ENCODE measurements around the gene ACTBL2. TPM values are rescaled to one million over a fixed set of nuclear protein-coding genes. Genes with fewer than 3 reads are reported as not detected.

ACTBL2 gene
- total RNA-seq, 1 donor from 2014 or later, result not detected

- H3K4me1 ChIP-seq, result peaks cover 9% of the 10 kb centered on the region
- TF ChIP-seq POLR2AphosphoS5 (IDR thresholded peaks at IDR 0.05; ENCODE audit: insufficient read depth in 1 of 2, low read depth in 1 of 2) (no peak), POLR2A (IDR thresholded peaks at IDR 0.05) (no peak), CTCF (IDR thresholded peaks at IDR 0.05) (no peak)
- no peaks in the 10 kb centered on the region for H3K36me3 ChIP-seq
- H3K27ac ChIP-seq, result no peak overlapping the region
- no peaks in the 10 kb centered on the region for H3K27me3 ChIP-seq
- intact Hi-C loops (cut with DNase I), result no loop called here
- H3K9me3 ChIP-seq, result no peaks in the 10 kb centered on the region
- no peak for DNase-seq (ENCODE audit: extremely low spot score in 2 of 2)
- no peak overlapping the region for H3K4me3 ChIP-seq
Observed at GRCh38 chr5:57439601-57440000, 43.0 kb downstream of the ACTBL2 start.

- no peak for DNase-seq (ENCODE audit: extremely low spot score in 2 of 2)
- Histone ChIP-seq H3K9me3 (no peaks in the 10 kb centered on the region), H3K4me3 (no peak overlapping the region), H3K27me3 (no peaks in the 10 kb centered on the region), H3K27ac (no peak overlapping the region), H3K4me1 (peaks cover 9% of the 10 kb centered on the region), H3K36me3 (no peaks in the 10 kb centered on the region)
- intact Hi-C loops (cut with DNase I), result no loop called here
- TF ChIP-seq CTCF (IDR thresholded peaks at IDR 0.05) (no peak), POLR2AphosphoS5 (IDR thresholded peaks at IDR 0.05; ENCODE audit: insufficient read depth in 1 of 2, low read depth in 1 of 2) (no peak), POLR2A (IDR thresholded peaks at IDR 0.05) (no peak)
Observed at GRCh38 chr5:57437976-57438805, 44.4 kb downstream of the ACTBL2 start.

GRCh38 chr5:57436586-57436985 is 46.0 kb downstream of the ACTBL2 start:
- H3K4me1 ChIP-seq, result no peaks in the 10 kb centered on the region
- no peak for TF ChIP-seq POLR2AphosphoS5 (IDR thresholded peaks at IDR 0.05; ENCODE audit: insufficient read depth in 1 of 2, low read depth in 1 of 2)
- no peak for TF ChIP-seq POLR2A (IDR thresholded peaks at IDR 0.05)
- TF ChIP-seq CTCF (IDR thresholded peaks at IDR 0.05), result no peak
- H3K36me3 ChIP-seq, result no peaks in the 10 kb centered on the region
- no peaks in the 10 kb centered on the region for H3K27me3 ChIP-seq
- no peaks in the 10 kb centered on the region for H3K9me3 ChIP-seq
- H3K4me3 ChIP-seq, result no peak overlapping the region
- H3K27ac ChIP-seq, result no peak overlapping the region
- no peak for DNase-seq (ENCODE audit: extremely low spot score in 2 of 2)
- intact Hi-C loops (cut with DNase I), result no loop called here

- no peak for DNase-seq (ENCODE audit: extremely low spot score in 2 of 2)
- H3K27me3 ChIP-seq, result no peaks in the 10 kb centered on the region
- no peaks in the 10 kb centered on the region for H3K36me3 ChIP-seq
- H3K9me3 ChIP-seq, result no peaks in the 10 kb centered on the region
- no peak for TF ChIP-seq POLR2AphosphoS5 (IDR thresholded peaks at IDR 0.05; ENCODE audit: insufficient read depth in 1 of 2, low read depth in 1 of 2)
- no peak for TF ChIP-seq POLR2A (IDR thresholded peaks at IDR 0.05)
- TF ChIP-seq CTCF (IDR thresholded peaks at IDR 0.05), result no peak
- no peaks in the 10 kb centered on the region for H3K4me1 ChIP-seq
- intact Hi-C loops (cut with DNase I), result no loop called here
- H3K4me3 ChIP-seq, result no peak overlapping the region
- no peak overlapping the region for H3K27ac ChIP-seq
Observed at GRCh38 chr5:57435701-57436134, 46.9 kb downstream of the ACTBL2 start.

- no peak for DNase-seq (ENCODE audit: extremely low spot score in 2 of 2)
- intact Hi-C loops (cut with DNase I), result no loop called here
- H3K9me3 ChIP-seq, result no peaks in the 10 kb centered on the region
- no peak overlapping the region for H3K4me3 ChIP-seq
- no peaks in the 10 kb centered on the region for H3K27me3 ChIP-seq
- TF ChIP-seq CTCF (IDR thresholded peaks at IDR 0.05), result no peak
- TF ChIP-seq POLR2A (IDR thresholded peaks at IDR 0.05), result no peak
- no peak for TF ChIP-seq POLR2AphosphoS5 (IDR thresholded peaks at IDR 0.05; ENCODE audit: insufficient read depth in 1 of 2, low read depth in 1 of 2)
- H3K36me3 ChIP-seq, result no peaks in the 10 kb centered on the region
- H3K4me1 ChIP-seq, result peaks cover 4% of the 10 kb centered on the region
- no peak overlapping the region for H3K27ac ChIP-seq
Observed at GRCh38 chr5:57434683-57435082, 47.9 kb downstream of the ACTBL2 start.

Data from vagina (tissue), 2 donors.